IMR-90 (cell line): Measurements from ENCODE around the gene GPR141. TPM values are rescaled to one million over a fixed set of nuclear protein-coding genes. Genes with fewer than 3 reads are reported as not detected.

Source experiments
- ATAC-seq: fragments of 200-7000 bp; cut with Tn5 transposase; 2 replicates; pipeline ENCODE4 v1.9.1; 2020; ENCODE audit warnings: low read depth, mild to moderate bottlenecking, moderate library complexity
- BruUV-seq: library from RNA; stranded (reverse); fragments of 400-500 nt; replicated peaks from 2 replicates; lab custom pipeline; 2021; lab: Mats Ljungman, UMichigan
- CTCF ChIA-PET: fragments of 300-600 bp; formaldehyde crosslinking; extraction: SDS; loops from one replicate; lab custom pipeline; 2021; ENCODE audit warnings: antibody characterized with exemption; lab: Yijun Ruan, JAX
- POLR2A ChIA-PET: fragments of 300-600 bp; sonication (Branson Sonifier 250); formaldehyde crosslinking; loops from one replicate; lab custom pipeline; 2022; ENCODE audit warnings: antibody characterized with exemption; ENCODE audit not compliant: unreplicated experiment; lab: Charles Lee
- DNase-seq: peaks from one replicate; pipeline ENCODE4 v3.0.0; 2013
- H2AFZ ChIP-seq: replicated peaks from 2 replicates; pipeline ENCODE3; 2013; ENCODE audit warnings: low read length, mild to moderate bottlenecking; ENCODE audit not compliant: poor library complexity
- H2AK5ac ChIP-seq: 2 replicates; pipeline ENCODE4 v1.6.1; 2013; ENCODE audit warnings: low read depth, low read length, inconsistent platforms
- H2AK9ac ChIP-seq: replicated peaks from 2 replicates; pipeline ENCODE3; 2013; ENCODE audit warnings: mild to moderate bottlenecking, low read depth, low read length, moderate library complexity; ENCODE audit not compliant: poor library complexity
- H2BK120ac ChIP-seq: 2 replicates; pipeline ENCODE4 v1.6.1; 2013; ENCODE audit warnings: low read depth, low read length, inconsistent platforms
- H2BK15ac ChIP-seq: 3 replicates; pipeline ENCODE4 v1.6.1; 2013; ENCODE audit warnings: low read depth, low read length, inconsistent platforms
- H2BK20ac ChIP-seq: 2 replicates; pipeline ENCODE4 v1.6.1; 2013; ENCODE audit warnings: low read depth, mild to moderate bottlenecking, inconsistent platforms, low read length, moderate library complexity
- H2BK5ac ChIP-seq: 2 replicates; pipeline ENCODE4 v1.6.1; 2013; ENCODE audit warnings: mild to moderate bottlenecking, low read depth, low read length, inconsistent platforms; ENCODE audit not compliant: poor library complexity, severe bottlenecking
- H3K14ac ChIP-seq: replicated peaks from 2 replicates; pipeline ENCODE4 v1.6.1; 2013; ENCODE audit warnings: low read depth, low read length, inconsistent platforms
- H3K18ac ChIP-seq: 2 replicates; pipeline ENCODE4 v1.6.1; 2013; ENCODE audit warnings: low read depth, low read length, control low read depth
- H3K23ac ChIP-seq: 2 replicates; pipeline ENCODE4 v1.6.1; 2013; ENCODE audit warnings: low read depth, low read length, inconsistent platforms
- H3K27ac ChIP-seq: 2 replicates; pipeline ENCODE4 v1.5.1; 2013; ENCODE audit warnings: mild to moderate bottlenecking, control low read depth, low read length; ENCODE audit not compliant: insufficient read depth
- H3K27me3 ChIP-seq: 2 replicates; pipeline ENCODE4 v1.6.1; 2013; ENCODE audit warnings: low read length; ENCODE audit not compliant: control insufficient read depth, insufficient read depth
- H3K36me3 ChIP-seq: 2 replicates; pipeline ENCODE4 v1.6.1; 2013; ENCODE audit warnings: low read length, mixed read lengths; ENCODE audit not compliant: control insufficient read depth, insufficient read depth
- H3K4ac ChIP-seq: 2 replicates; pipeline ENCODE4 v1.6.1; 2013; ENCODE audit warnings: low read depth, low read length, inconsistent platforms
- H3K4me1 ChIP-seq: 2 replicates; pipeline ENCODE4 v1.6.1; 2013; ENCODE audit warnings: low read length, mixed read lengths; ENCODE audit not compliant: control insufficient read depth, insufficient read depth
- H3K4me2 ChIP-seq: 2 replicates; pipeline ENCODE4 v1.6.1; 2013; ENCODE audit warnings: low read depth, mild to moderate bottlenecking, control low read depth, low read length, moderate library complexity
- H3K4me3 ChIP-seq: 2 replicates; pipeline ENCODE4 v1.5.1; 2013; ENCODE audit warnings: low read depth, mild to moderate bottlenecking, control low read depth, low read length, moderate library complexity; ENCODE audit not compliant: insufficient read depth
- H3K56ac ChIP-seq: 2 replicates; pipeline ENCODE4 v1.6.1; 2013; ENCODE audit warnings: low read length, inconsistent platforms; ENCODE audit not compliant: insufficient read depth; ENCODE audit errors: extremely low read depth
- H3K79me1 ChIP-seq, 2 experiments: 2 replicates each; pipeline ENCODE4 v1.6.1; 2013; ENCODE audit warnings: low read length in 2 of 2, inconsistent platforms in 1 of 2, low read depth in 1 of 2
- H3K9ac ChIP-seq: 2 replicates; pipeline ENCODE4 v1.6.1; 2013; ENCODE audit warnings: low read depth, low read length, control low read depth
- H3K9me1 ChIP-seq: 2 replicates; pipeline ENCODE4 v1.6.1; 2013; ENCODE audit warnings: low read length, inconsistent platforms; ENCODE audit not compliant: insufficient read depth
- H3K9me3 ChIP-seq: 2 replicates; pipeline ENCODE4 v1.6.1; 2013; ENCODE audit warnings: low read length; ENCODE audit not compliant: control insufficient read depth, insufficient read depth
- H4K20me1 ChIP-seq: 2 replicates; pipeline ENCODE4 v1.6.1; 2013; ENCODE audit warnings: low read length, inconsistent platforms; ENCODE audit not compliant: insufficient read depth
- H4K5ac ChIP-seq: 2 replicates; pipeline ENCODE4 v1.6.1; 2013; ENCODE audit warnings: mild to moderate bottlenecking, low read depth, low read length, control low read depth
- H4K8ac ChIP-seq, 2 experiments: 2 replicates each; pipeline ENCODE4 v1.6.1; 2013; ENCODE audit warnings: low read depth in 2 of 2, low read length in 2 of 2, control low read depth in 1 of 2, inconsistent platforms in 1 of 2
- H4K91ac ChIP-seq: 2 replicates; pipeline ENCODE4 v1.6.1; 2013; ENCODE audit warnings: low read depth, low read length, inconsistent platforms; ENCODE audit not compliant: insufficient read depth
- CHD1 ChIP-seq: IDR thresholded peaks from 2 replicates; pipeline ENCODE4 v1.6.1; 2012; ENCODE audit warnings: low read depth, low read length, improper control_type of control experiment
- FOS ChIP-seq: fragments of 150-350 bp; IDR thresholded peaks from 2 replicates; pipeline ENCODE4 v1.6.1; 2016; ENCODE audit warnings: low read depth, low read length
- MAFK ChIP-seq: IDR thresholded peaks from 2 replicates; pipeline ENCODE4 v1.6.1; 2012; ENCODE audit warnings: low read depth, low read length, improper control_type of control experiment
- NFE2L2 ChIP-seq: fragments of 150-350 bp; IDR thresholded peaks from 2 replicates; pipeline ENCODE4 v1.6.1; 2016; ENCODE audit warnings: low read depth, mild to moderate bottlenecking, low read length
- POLR2A ChIP-seq: IDR thresholded peaks from 2 replicates; pipeline ENCODE4 v1.6.1; 2012; ENCODE audit warnings: mild to moderate bottlenecking, low read depth, low read length
- RAD21 ChIP-seq: IDR thresholded peaks from 2 replicates; pipeline ENCODE4 v1.6.1; 2012; ENCODE audit warnings: low read length, improper control_type of control experiment
- RFX5 ChIP-seq: IDR thresholded peaks from 2 replicates; pipeline ENCODE4 v1.8.0; 2012; ENCODE audit warnings: low read depth, mild to moderate bottlenecking, low read length, moderate library complexity
- SMC3 ChIP-seq: fragments of 150-350 bp; IDR thresholded peaks from 2 replicates; pipeline ENCODE4 v1.6.1; 2016; ENCODE audit warnings: low read depth, mild to moderate bottlenecking, antibody characterized with exemption, low read length, moderate library complexity
- USF2 ChIP-seq: fragments of 150-350 bp; IDR thresholded peaks from 2 replicates; pipeline ENCODE4 v1.6.1; 2017; ENCODE audit warnings: mild to moderate bottlenecking, antibody characterized with exemption, low read length, low read depth
- WGBS, 2 experiments: methylation state at CpG; one replicate each; pipeline versions ENCODE4 v1.1.5 to v1.1.7; 2013; ENCODE audit warnings: missing lambda C conversion rate in 2 of 2; ENCODE audit not compliant: insufficient read length in 1 of 2; ENCODE audit errors: extremely low coverage in 2 of 2; 5-methylcytosine and 5-hydroxymethylcytosine counted together
- dilution Hi-C: fragments of 300-500 bp; cut with HindIII; formaldehyde crosslinking; loops from one replicate; pipeline ENCODE4 v1.14.3; 2018; ENCODE audit warnings: low sequenced_read_pairs; ENCODE audit not compliant: unreplicated experiment
- in situ Hi-C: fragments of 300-500 bp; cut with MboI; formaldehyde crosslinking; loops from 3 replicates; pipeline ENCODE4 v1.14.3; 2019; ENCODE audit warnings: low sequenced_read_pairs, inconsistent platforms, mixed read lengths
- intact Hi-C: fragments of 100-400 bp; cut with micrococcal nuclease; formaldehyde crosslinking; loops from 2 replicates; pipeline ENCODE4 v1.10.0; 2022
- polyA plus RNA-seq, 3 experiments: library from polyadenylated mRNA; depleted of rRNA; stranded (reverse); fragments of >200 nt; gene quantifications; 2 replicates each; pipeline ENCODE4 v1.2.3, GENCODE V29; 2012; ENCODE audit warnings: low replicate concordance in 1 of 3
- total RNA-seq: library from RNA; depleted of rRNA; stranded (reverse); fragments of >200 nt; gene quantifications from 2 replicates; pipeline ENCODE4 v1.2.3, GENCODE V29; 2012
- TF ChIP-seq, protein P1 (sequence below): conservative IDR thresholded peaks from 2 replicates; pipeline ENCODE4 v1.5.1; 2012; ENCODE audit warnings: mild to moderate bottlenecking, low read depth, low read length, improper control_type of control experiment

The GPR141 gene
- total and polyA plus RNA-seq, 2 of the 4 experiments (the other 2 are of a cell fraction), result not detected

GRCh38 chr7:37775921-37776320 is 92.4 kb downstream of the GPR141 start:
- no peaks in the 10 kb centered on the region for H4K20me1 ChIP-seq
- H4K91ac ChIP-seq, result no peak overlapping the region
- H2BK15ac ChIP-seq, result no peak overlapping the region
- no peak overlapping the region for H2AFZ ChIP-seq
- no peak overlapping the region for H3K4ac ChIP-seq
- no peaks in the 10 kb centered on the region for H3K9me1 ChIP-seq
- no peak overlapping the region for H4K8ac ChIP-seq
- no peak overlapping the region for H3K18ac ChIP-seq
- H3K56ac ChIP-seq, result no peak overlapping the region
- H3K9ac ChIP-seq, result no peak overlapping the region
- in situ Hi-C loops (no loop called here), intact Hi-C loops (no loop called here), dilution Hi-C loops (no loop called here)
- WGBS, 2 experiments, result no CpG with 5 or more reads among the region's 3 CpGs
- ATAC-seq, result no peak
- no peak overlapping the region for H2BK5ac ChIP-seq
- POLR2A ChIA-PET, result no interaction called here
- H3K23ac ChIP-seq, result no peak overlapping the region
- peaks cover 4% of the 10 kb centered on the region; the same call in 1 of the 2 replicates for H3K9me3 ChIP-seq
- CTCF ChIA-PET, result no interaction called here
- no peaks in the 10 kb centered on the region for H3K4me1 ChIP-seq
- H3K14ac ChIP-seq, result no peak overlapping the region
- no peak overlapping the region for H3K27ac ChIP-seq
- TF ChIP-seq NFE2L2, result no peak
- no peak for TF ChIP-seq CHD1
- TF ChIP-seq FOS, result no peak
- TF ChIP-seq, protein P1, sequence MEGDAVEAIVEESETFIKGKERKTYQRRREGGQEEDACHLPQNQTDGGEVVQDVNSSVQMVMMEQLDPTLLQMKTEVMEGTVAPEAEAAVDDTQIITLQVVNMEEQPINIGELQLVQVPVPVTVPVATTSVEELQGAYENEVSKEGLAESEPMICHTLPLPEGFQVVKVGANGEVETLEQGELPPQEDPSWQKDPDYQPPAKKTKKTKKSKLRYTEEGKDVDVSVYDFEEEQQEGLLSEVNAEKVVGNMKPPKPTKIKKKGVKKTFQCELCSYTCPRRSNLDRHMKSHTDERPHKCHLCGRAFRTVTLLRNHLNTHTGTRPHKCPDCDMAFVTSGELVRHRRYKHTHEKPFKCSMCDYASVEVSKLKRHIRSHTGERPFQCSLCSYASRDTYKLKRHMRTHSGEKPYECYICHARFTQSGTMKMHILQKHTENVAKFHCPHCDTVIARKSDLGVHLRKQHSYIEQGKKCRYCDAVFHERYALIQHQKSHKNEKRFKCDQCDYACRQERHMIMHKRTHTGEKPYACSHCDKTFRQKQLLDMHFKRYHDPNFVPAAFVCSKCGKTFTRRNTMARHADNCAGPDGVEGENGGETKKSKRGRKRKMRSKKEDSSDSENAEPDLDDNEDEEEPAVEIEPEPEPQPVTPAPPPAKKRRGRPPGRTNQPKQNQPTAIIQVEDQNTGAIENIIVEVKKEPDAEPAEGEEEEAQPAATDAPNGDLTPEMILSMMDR, result no peak
- no peak for TF ChIP-seq POLR2A
- TF ChIP-seq RAD21, result no peak
- TF ChIP-seq USF2, result no peak
- TF ChIP-seq MAFK, result no peak
- no peak for TF ChIP-seq RFX5
- no peak for TF ChIP-seq SMC3
- H3K4me2 ChIP-seq, result no peak overlapping the region
- H3K79me1 ChIP-seq, result no peaks in the 10 kb centered on the region
- H2BK120ac ChIP-seq, result no peak overlapping the region
- H3K4me3 ChIP-seq, result no peak overlapping the region
- no TSS peak for BruUV-seq
- DNase-seq, result no peak
- no peaks in the 10 kb centered on the region for H3K36me3 ChIP-seq
- H3K27me3 ChIP-seq, result no peaks in the 10 kb centered on the region
- no peak overlapping the region for H2BK20ac ChIP-seq
- H2AK5ac ChIP-seq, result no peak overlapping the region
- H4K5ac ChIP-seq, result no peak overlapping the region
- H2AK9ac ChIP-seq, result no peak overlapping the region
